ENCODE measurements around the gene GNAZ.

The GNAZ gene

GRCh38 chr22:23077627-23078461 lies 7.5 kb downstream of the GNAZ start:
- TF ChIP-seq CTCF (IDR thresholded peaks at IDR 0.05; ENCODE audit: low read depth, low read length) (no peak), MYC (IDR thresholded peaks at IDR 0.05; ENCODE audit: low read depth, low read length) (no peak), MAX (IDR thresholded peaks at IDR 0.05; ENCODE audit: low read depth, low read length) (no peak), POLR2A (IDR thresholded peaks at IDR 0.05; ENCODE audit: extremely low read depth, insufficient read length) (no peak)
- no peak overlapping the region for H3K4me3 ChIP-seq (ENCODE audit: low read depth, low read length)
- DNase-seq (ENCODE audit: low read depth): no peak

- no peak for DNase-seq (ENCODE audit: low read depth)
- no peak overlapping the region for H3K4me3 ChIP-seq (ENCODE audit: low read depth, low read length)
- TF ChIP-seq POLR2A (IDR thresholded peaks at IDR 0.05; ENCODE audit: extremely low read depth, insufficient read length) (no peak), MAX (IDR thresholded peaks at IDR 0.05; ENCODE audit: low read depth, low read length) (no peak), MYC (IDR thresholded peaks at IDR 0.05; ENCODE audit: low read depth, low read length) (no peak), CTCF (IDR thresholded peaks at IDR 0.05; ENCODE audit: low read depth, low read length) (no peak)
Measured at GRCh38 chr22:23078462-23078787, 8.1 kb downstream of the GNAZ start.

- no peak overlapping the region for H3K4me3 ChIP-seq (ENCODE audit: low read depth, low read length)
- TF ChIP-seq MAX (IDR thresholded peaks at IDR 0.05; ENCODE audit: low read depth, low read length) (no peak), CTCF (IDR thresholded peaks at IDR 0.05; ENCODE audit: low read depth, low read length) (no peak), MYC (IDR thresholded peaks at IDR 0.05; ENCODE audit: low read depth, low read length) (no peak), POLR2A (IDR thresholded peaks at IDR 0.05; ENCODE audit: extremely low read depth, insufficient read length) (no peak)
- DNase-seq (ENCODE audit: low read depth): no peak
Measured at GRCh38 chr22:23079240-23079768, 9.0 kb downstream of the GNAZ start.

- no peak overlapping the region for H3K4me3 ChIP-seq (ENCODE audit: low read depth, low read length)
- no peak for DNase-seq (ENCODE audit: low read depth)
- TF ChIP-seq POLR2A (IDR thresholded peaks at IDR 0.05; ENCODE audit: extremely low read depth, insufficient read length) (no peak), CTCF (IDR thresholded peaks at IDR 0.05; ENCODE audit: low read depth, low read length) (no peak), MAX (IDR thresholded peaks at IDR 0.05; ENCODE audit: low read depth, low read length) (no peak), MYC (IDR thresholded peaks at IDR 0.05; ENCODE audit: low read depth, low read length) (no peak)
Measured at GRCh38 chr22:23079814-23080521, 9.6 kb downstream of the GNAZ start.

- H3K4me3 ChIP-seq (ENCODE audit: low read depth, low read length): no peak overlapping the region
- TF ChIP-seq POLR2A (IDR thresholded peaks at IDR 0.05; ENCODE audit: extremely low read depth, insufficient read length): no peak
- TF ChIP-seq MYC (IDR thresholded peaks at IDR 0.05; ENCODE audit: low read depth, low read length): no peak
- TF ChIP-seq MAX (IDR thresholded peaks at IDR 0.05; ENCODE audit: low read depth, low read length): no peak
- TF ChIP-seq CTCF (IDR thresholded peaks at IDR 0.05; ENCODE audit: low read depth, low read length): no peak
- no peak for DNase-seq (ENCODE audit: low read depth)
Measured at GRCh38 chr22:23080613-23081290, 10.4 kb downstream of the GNAZ start.

Measured in NB4 (cell line).